HG03108 (cell line): ENCODE measurements around the gene RDH13.
"Not testable (repeated sequence)": the region's sequence is repeated elsewhere in the genome, so short reads cannot be mapped to it uniquely, and the experiment has no call there.

ENCODE experiments used
- ATAC-seq: cut with Tn5 transposase; IDR thresholded peaks from one replicate; pipeline ENCODE4 v1.9.1; 2021; ENCODE audit warnings: moderate library complexity; ENCODE audit not compliant: unreplicated experiment

Gene RDH13

DNA sequence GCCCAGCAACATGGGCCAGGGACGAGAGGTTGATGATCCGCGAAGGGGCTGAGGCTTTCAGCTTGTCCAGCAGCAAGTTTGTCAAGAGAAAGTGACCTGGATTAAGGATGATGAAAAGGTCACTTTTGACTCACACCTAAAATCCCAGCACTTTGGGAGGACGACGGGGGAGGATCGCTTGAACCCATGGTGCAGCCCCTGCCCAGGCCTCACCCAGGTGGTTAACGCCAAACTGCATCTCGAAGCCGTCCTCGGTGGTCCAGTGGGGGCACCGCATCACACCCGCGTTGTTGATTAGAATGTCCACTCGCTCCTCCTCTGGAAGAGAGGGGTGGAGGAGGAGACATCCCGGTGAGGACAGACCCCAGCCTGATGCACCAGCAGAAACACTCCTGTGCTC is 14.5 kb downstream of the RDH13 start:
- no peak for ATAC-seq

DNA sequence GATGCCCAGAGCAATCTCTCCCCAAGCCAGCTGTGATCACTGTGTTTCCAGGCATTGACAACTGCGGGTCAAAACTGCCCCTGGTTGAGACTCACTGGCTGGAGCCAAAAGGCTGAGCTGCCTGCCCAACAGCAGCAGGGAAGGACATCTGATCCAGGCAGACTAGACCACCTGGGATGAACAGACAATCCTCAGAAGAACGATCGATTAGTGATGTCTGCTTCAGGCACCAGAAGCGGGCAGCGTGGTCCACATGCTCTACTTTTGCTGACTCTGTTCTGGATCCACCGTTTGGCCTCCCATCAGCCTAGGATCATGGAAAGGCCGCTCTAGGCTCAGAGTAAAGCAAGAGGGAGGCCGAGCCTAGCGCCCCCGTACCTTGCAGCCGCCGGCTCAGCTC is 15.0 kb downstream of the RDH13 start:
- no peak for ATAC-seq

DNA sequence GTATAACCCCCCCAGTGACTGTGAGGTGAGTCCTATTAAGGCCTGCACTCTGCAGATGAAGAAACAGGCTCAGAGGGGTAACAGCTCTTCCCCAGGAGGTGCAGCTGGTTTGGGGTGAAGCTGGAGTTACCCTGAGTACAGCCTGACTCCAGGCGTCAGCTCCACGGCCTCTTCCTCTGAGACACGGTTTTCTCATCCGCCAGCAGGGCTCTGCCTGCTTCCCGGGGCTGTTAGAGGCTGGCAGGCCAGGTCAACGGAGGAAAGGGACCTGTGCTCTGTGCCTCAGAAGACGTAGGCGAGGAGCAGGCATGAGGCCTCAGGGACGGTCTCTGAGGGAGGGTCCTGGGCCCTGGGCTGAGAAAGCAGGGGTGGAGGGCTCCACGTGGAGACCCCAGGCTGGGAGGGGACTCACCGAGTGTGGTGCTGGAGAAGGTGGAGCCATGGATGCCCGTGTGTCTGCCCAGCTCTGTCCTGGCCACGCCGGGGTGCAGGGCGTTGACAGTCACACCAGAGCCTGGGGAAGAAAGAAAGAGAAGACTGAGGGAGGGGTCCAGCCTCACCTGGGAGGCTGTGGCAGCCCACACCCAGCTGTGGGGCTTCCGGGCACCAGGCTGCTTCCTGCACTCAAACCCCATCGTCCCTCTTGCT is 15.8 kb downstream of the RDH13 start:
- ATAC-seq, result no peak

DNA sequence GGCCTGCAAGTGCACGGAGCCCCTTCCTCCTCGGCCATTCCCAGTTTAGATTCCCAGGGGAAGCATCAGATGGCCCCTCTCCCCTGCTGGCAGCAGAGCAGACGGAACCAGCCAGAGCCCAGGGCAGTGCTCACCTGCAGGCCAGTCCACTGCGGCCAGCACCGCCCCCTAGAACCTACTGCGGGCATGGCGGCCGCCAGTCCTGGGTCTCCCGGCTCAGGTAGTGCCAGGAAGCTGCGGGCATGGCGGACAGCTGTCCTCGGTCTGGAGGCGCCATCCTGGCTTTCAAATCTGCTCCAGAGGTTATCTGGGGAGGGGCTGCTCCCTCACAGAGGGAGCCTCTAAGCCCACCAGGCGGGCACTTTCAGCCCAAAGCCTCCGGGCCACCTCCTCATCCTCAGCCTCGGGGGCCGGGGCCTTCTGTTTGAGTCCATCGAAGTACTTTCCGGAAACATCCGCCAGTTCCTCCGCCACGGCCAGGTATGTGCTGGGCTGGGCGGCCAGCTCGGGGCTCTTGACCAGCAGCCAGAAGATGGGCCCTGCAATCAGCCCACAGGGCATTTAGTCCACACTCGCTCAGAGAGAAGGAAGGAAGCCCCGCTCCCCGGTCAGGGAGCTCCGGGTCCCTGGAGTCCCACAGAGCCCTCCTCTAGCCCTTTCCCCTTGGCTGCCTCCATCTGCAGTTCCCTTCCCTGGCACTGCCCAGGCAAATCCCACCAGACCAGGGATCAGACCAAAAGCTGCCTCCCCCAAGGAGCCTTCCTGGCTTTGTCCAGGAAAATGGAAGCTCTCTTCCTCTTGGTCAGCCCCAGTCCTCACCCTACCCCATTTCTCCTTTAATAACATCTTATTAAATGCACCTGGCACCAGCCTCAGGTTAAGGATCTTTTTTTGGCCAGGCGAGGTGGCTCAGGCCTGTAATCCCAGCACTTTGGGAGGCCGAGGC is 17.9 kb downstream of the RDH13 start:
- no peak for ATAC-seq

DNA sequence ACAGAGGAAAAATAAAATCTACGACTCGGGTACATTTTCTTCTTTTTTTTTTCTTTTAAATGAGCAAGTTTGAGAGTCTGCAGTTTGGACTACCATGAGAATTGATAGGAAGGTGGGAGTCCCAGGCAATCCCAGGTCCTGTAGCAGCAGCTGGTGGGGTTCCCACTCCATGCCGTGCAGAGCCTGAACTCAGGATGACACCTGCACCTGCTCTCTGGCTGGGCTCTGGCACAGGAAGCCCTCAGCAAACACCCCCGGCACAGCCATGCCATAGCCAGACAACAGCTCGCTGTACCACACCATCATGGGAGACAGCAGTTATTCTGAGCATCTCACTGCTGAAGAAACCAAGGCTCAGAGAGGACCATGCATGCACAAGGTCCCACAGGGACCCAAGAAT is 18.7 kb downstream of the RDH13 start:
- no peak for ATAC-seq

DNA sequence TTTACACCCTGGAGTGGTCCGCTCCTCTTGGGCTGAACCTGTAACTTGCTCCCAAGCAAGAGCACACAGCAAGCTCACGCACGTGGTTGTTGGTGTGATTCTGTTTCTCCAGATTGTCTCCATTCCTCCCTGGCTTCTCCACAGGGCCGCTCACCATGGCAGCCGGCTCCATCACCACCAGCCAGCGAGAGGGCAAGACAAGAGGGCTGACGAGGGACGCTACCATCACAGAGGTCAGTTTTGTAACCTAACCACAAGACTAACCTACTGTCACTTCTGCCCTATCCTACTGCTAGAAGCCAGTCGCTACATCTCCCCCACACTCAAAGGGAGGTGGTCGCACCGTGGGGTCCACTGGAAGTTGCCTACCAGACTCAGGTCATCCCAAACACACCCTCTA is 20.3 kb downstream of the RDH13 start:
- no peak for ATAC-seq

DNA sequence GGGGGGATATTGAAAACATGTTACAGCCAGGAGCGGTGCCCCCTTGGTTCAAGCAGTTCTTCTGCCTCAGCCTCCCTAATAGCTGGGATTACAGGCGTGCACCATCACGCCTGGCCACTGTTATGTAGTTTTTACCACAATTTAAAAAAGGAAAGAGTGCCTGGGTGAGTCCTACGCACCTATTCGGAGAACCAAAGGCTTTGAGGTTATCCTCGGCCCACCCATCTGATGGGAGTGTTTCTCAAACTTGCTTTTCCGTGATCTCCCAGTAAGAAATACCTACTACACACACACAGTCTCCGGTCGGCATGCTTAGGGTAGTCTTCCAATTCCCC is 20.6 kb downstream of the RDH13 start:
- ATAC-seq, result no peak

DNA sequence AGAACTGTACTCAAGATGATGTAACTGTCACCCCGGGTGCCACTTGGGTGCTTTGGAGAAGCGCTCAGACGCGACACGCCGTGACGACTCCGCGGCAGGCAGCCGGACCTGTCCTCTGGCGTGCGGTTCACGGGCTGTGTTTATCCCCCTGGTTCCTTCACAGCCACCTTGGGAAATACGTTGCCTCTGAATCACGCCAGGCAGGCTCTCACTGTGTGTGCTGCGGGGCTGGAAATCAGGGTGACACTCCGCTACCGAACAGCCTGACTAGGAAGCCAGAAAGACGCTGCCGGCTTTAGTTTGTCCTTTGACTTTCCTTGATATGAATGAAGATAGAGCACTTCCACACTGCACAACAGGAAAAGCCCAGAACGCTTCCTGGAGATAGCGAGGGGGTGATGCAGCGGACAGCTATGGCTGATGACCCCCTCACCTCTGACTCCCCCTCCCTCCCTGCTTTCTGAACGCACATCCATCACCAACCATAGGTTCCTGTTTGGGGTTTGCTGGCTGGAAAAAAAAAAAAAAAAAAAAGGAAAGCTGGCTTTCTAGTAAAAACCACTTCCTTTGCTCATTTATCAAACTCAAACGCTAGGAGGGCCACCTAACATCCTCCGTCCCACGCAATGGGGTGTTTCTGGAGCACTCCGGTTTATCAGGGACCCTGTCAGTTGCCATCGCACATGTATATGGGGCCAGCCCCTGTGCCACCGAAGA is 21.2 kb downstream of the RDH13 start:
- ATAC-seq, result no peak

DNA sequence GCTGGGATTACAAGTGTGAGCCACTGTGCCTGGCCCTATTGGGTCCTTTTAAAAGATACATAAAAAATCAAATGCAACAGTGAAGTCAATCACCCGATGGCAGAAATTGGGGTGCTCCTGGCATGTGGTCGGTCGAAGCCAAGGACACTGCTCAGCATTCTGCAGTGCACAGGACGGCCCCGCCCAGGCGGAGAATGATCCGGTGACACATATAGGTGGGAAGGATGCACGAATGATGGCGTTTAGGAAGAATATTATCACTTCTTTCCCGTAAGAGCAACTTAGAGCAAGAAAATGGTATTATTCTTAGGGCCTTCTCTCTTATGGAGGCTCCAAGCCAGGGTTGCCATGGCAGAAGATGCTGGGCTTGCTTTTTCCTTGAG is 21.7 kb downstream of the RDH13 start:
- ATAC-seq, result no peak

DNA sequence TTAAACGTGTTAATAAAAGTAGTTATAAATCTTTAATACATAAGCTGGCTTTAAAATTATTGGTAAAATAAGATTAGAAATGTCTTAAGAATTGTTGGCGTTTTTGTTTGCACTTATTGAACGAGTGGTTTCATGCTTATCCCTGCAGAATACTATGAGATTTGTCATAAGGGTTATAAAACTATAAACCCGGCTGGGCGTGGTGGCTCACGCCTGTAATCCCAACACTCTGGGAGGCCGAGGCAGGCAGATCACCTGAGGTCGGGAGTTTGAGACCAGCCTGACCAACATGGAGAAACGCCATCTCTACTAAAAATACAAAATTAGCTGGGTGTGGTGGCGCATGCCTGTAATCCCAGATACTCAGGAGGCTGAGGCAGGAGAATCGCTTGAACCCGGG is 22.3 kb downstream of the RDH13 start:
- ATAC-seq, result not testable (repeated sequence)

DNA sequence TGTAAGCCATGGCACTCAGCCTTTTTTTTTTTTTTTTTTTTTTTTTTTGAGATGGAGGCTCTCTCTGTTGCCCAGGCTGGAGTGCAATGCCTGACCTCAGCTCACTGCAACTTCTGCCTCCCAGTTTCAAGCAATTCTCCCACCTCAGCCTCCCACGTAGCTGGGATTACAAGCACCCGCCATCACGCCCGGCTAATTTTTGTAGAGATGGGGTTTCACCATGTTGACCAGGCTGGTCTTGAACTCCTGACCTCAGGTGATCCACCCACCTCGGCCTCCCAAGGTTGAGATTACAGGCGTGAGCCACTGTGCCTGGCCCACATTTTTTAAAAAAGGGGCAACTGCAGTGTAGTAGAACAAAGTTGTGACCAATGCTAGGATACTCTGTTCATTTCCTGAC is 25.3 kb downstream of the RDH13 start:
- ATAC-seq, result not testable (repeated sequence)

DNA sequence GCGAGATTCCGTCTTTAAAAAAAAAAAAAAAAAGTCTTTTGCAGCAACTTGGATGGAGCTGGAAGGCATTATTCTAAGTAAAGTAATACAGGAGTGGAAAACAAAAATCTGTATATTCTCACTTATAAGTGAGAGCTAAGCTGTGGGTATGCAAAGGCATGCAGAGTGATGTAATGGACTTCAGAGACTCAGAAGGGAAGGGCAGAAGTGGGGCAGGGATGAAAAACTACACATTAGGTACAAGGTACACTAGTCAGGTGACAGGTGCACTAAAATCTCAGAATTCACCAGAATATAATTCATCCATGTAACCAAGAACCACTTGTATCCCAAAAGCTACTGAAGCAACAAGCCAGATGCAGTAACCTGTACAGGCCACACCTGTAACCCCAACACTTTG is 26.9 kb downstream of the RDH13 start:
- ATAC-seq, result no peak

DNA sequence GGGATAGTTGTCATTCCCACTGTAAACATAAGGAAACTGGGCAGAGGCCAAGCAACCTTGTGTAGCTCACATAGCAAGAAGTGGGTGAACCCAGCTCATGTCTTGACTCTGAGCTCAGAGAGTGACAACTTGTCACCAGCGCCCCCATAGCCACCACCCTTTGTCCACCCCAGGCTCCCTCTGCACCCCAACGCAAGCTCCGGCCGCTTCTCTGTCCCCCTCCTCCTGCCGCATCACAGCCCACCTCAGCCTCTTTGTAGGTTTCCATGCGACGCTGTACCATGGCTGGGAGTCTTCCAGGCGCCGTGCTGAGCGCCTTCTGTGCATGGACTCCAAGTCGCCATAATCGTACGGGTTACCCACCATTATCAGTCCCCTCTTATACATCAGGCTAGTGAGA is 28.2 kb downstream of the RDH13 start:
- ATAC-seq, result no peak

DNA sequence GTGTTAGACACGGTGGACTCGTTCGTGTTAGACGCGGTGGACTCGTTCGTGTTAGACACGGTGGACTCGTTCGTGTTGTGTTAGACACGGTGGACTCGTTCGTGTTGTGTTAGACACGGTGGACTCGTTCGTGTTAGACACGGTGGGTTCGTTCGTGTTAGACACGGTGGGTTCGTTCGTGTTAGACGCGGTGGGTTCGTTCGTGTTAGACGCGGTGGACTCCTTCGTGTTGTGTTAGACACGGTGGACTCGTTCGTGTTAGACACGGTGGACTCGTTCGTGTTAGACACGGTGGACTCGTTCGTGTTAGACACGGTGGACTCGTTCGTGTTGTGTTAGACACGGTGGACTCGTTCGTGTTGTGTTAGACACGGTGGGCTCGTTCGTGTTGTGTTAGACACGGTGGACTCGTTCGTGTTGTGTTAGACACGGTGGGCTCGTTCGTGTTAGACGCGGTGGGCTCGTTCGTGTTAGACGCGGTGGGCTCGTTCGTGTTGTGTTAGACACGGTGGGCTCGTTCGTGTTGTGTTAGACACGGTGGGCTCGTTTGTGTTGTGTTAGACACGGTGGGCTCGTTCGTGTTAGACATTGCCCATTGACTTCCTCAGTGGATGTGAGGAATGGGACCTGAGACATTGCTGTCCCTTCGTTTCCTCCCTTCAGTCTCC is 29.8 kb downstream of the RDH13 start:
- not testable (repeated sequence) for ATAC-seq

DNA sequence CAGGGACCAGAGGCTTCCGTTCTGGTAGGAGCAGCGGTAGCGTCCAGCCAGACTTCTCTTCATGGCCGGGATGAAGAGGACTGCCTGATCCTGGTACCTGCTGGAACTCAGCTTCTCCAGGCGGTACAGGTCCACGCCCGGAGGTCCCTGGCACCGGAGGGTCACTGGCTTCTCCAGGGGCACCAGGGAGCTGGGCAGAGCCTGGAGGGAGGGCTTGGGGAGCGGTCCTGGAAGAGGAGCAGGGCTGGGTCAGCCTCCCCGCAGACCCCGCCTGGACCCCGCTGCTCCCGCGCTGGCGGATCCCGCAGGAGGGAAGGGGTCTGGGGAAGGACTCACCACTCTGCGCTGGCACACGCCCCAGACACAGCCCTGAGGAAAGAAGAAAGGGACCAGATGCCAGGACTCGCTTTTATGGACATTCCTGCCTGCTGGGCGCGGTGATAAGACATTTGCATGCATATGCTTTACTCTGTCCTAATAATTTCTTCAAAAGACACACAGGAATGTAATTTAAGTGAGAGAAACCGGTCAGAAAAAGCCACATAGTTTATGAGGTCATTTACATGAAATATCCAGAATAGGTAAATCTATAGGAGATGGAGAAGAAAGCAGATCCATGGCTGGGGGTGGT is 30.7 kb downstream of the RDH13 start:
- ATAC-seq, result no peak

DNA sequence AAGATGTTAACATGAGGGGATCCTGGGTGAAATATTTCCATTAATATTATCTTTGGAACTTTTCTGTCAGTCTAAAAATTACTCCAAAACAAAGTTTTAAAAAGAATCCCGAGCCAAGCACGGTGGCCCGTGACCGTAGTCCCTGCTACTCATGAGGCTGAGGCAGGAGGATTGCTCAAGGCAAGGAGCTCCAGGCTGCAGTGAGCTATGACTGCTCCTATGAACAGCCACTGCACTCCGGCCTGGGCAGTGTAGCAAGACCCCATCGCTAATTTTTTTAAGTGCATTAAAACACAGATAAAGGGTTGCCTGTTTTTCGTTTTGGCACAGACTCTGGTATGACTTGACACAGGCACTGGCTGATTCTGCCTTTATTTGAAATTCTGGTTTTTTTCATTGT is 31.8 kb downstream of the RDH13 start:
- no peak for ATAC-seq

DNA sequence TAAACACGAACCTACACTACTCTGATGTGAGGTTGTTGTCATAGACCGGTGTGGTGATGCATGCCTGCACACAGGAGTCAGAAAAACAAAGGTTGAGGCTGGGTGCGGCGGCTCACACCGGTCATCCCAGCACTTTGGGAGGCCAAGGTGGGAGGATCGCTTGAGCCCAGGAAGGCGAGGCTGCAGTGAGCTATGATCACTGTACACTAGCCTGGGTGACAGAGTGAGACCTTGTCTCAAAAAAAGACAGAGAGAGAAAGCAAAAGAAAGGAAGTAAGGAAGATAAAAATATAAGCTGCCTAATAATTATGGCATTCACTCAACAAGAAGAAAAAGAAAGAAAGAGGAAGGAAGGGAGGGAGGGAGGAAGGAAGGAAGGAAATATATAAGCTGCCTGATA is 34.2 kb downstream of the RDH13 start:
- no peak for ATAC-seq

DNA sequence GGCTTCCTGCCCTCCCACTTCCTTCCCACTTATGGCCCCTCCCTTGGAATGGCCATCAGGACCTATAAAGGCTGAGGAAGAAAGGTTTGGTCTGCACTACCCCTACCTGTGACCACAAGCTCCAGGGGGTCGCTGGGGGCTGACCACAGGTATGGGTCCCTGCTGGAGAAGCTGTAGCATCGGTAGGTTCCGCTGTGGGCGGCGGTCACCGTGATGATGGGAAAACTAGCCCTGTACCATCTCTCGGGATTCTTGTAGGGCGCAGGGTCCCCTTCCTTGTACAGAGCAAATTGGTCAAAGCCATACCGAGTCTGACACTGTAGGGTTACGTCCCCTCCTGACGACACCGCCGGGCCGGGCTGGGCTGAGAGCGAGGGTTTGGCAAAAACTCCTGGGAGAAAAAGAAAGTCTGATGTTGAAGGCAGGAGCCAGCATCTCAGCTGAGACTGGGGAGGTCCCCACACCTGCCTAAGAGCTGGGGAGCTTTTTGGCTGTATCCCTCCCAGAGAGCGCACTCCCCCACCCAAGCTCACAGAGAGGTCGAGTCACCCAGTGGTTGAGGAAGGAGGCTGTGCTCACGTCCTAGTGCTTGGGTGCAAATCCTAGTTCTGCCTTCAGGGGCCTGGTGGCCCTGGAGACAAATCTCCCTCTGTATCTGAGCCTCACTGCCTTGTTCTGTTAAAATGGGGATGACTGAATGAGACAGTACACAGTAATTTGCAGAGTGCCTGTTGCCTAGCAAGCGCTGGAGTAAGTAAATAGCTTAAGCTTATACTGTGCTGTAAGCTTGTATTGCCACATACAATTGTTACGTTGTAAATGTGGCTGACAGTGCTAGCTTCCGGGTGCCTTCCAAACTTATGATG is 35.2 kb downstream of the RDH13 start:
- ATAC-seq, result no peak

DNA sequence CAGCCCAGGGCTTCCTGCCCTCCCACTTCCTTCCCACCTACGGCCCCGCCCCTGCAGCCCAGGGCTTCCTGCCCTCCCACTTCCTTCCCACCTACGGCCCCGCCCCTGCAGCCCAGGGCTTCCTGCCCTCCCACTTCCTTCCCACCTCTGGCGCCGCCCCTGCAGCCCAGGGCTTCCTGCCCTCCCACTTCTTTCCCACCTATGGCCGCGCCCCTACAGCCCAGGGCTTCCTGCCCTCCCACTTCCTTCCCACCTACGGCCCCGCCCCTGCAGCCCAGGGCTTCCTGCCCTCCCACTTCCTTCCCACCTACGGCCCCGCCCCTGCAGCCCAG is 35.8 kb downstream of the RDH13 start:
- not testable (repeated sequence) for ATAC-seq

DNA sequence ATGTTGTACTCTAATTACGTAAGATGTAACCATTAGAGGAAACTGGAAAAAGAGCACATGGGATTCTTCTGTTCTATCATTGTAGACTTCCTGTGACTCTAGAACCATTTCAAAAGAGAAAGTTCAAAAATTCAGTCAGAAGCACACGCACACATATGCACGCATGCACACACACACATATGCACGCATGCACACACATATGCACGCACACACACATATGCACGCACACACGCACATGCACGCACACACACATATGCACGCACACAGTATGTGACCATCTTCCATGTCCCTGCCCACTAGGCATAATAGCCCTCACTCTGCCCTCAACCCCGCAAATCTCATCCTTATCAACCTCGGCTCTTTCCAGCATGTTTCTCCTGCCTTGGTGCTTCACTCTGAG is 38.8 kb downstream of the RDH13 start:
- ATAC-seq, result no peak
